ENCODE results near the gene SERPINE2.

- TF ChIP-seq EZH2 (IDR thresholded peaks at IDR 0.05; ENCODE audit: insufficient read depth, poor library complexity, severe bottlenecking) (no peak), EZH2phosphoT487 (IDR thresholded peaks at IDR 0.05; ENCODE audit: insufficient read depth, low read depth) (no peak)
Observed at GRCh38 chr2:223929571-223930102, 109.4 kb downstream of the SERPINE2 start.

All from GM23248 (cell line).